Kidney epithelial cell (primary cell): Measurements from ENCODE around the gene TOP1. TPM values are rescaled to one million over a fixed set of nuclear protein-coding genes. Genes with fewer than 3 reads are reported as not detected.
"Not testable (repeated sequence)": the region's sequence is repeated elsewhere in the genome, so short reads cannot be mapped to it uniquely, and the experiment has no call there.

Experiments used
- DNase-seq: peaks from one replicate; pipeline ENCODE4 v3.0.0-alpha.2; 2010; ENCODE audit warnings: low read depth
- H3K27me3 ChIP-seq: 2 replicates; pipeline ENCODE4 v1.6.0; 2011; ENCODE audit warnings: low read length; ENCODE audit not compliant: control insufficient read depth, insufficient read depth
- H3K36me3 ChIP-seq: 2 replicates; pipeline ENCODE4 v1.5.1; 2011; ENCODE audit warnings: low read length; ENCODE audit not compliant: control insufficient read depth, insufficient read depth
- H3K4me3 ChIP-seq: 2 replicates; pipeline ENCODE4 v1.5.1; 2011; ENCODE audit warnings: low read depth, mild to moderate bottlenecking, control low read depth, low read length
- total RNA-seq: library from RNA; depleted of rRNA; stranded (reverse); fragments of >200 nt; gene quantifications from 2 replicates; pipeline ENCODE4 v1.2.3, GENCODE V29; 2015
- TF ChIP-seq, protein P1 (sequence below): IDR thresholded peaks from 2 replicates; pipeline ENCODE4 v1.5.1; 2011; ENCODE audit warnings: mild to moderate bottlenecking, moderate library complexity, low read length, control low read depth, inconsistent platforms; ENCODE audit not compliant: insufficient read depth, poor library complexity, severe bottlenecking

Gene TOP1
- total RNA-seq, 1 donor from 2014 or later, result 38.0 TPM

- Histone ChIP-seq H3K4me3 (no peak overlapping the region), H3K27me3 (no peaks in the 10 kb centered on the region), H3K36me3 (peaks cover 2% of the 10 kb centered on the region)
- TF ChIP-seq, protein P1, sequence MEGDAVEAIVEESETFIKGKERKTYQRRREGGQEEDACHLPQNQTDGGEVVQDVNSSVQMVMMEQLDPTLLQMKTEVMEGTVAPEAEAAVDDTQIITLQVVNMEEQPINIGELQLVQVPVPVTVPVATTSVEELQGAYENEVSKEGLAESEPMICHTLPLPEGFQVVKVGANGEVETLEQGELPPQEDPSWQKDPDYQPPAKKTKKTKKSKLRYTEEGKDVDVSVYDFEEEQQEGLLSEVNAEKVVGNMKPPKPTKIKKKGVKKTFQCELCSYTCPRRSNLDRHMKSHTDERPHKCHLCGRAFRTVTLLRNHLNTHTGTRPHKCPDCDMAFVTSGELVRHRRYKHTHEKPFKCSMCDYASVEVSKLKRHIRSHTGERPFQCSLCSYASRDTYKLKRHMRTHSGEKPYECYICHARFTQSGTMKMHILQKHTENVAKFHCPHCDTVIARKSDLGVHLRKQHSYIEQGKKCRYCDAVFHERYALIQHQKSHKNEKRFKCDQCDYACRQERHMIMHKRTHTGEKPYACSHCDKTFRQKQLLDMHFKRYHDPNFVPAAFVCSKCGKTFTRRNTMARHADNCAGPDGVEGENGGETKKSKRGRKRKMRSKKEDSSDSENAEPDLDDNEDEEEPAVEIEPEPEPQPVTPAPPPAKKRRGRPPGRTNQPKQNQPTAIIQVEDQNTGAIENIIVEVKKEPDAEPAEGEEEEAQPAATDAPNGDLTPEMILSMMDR, result no peak
- no peak for DNase-seq
Measured at GRCh38 chr20:41110930-41111577, 82.4 kb downstream of the TOP1 start.

DNA sequence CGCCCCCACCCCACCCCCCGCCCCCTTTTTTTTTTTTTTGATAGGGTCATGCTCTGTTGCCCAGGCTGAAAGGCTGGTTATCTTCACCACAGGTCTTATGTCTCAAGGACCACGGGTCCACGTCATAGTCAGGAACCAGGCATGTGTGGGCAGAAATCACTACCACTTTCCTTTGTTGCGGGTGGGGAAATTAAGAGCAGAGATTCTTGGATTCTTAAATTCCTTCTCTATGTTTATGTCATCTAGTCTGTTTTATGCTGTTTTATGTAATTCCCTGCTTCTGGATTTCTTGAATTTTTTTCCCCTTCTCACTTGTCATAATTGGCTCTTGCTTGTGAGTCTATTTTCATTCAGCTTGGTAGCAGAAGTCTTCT is 82.9 kb downstream of the TOP1 start:
- no peak for DNase-seq
- TF ChIP-seq, protein P1, result no peak
- Histone ChIP-seq H3K4me3 (no peak overlapping the region), H3K36me3 (peaks cover 4% of the 10 kb centered on the region), H3K27me3 (no peaks in the 10 kb centered on the region)

GRCh38 chr20:41116282-41116956 is 87.8 kb downstream of the TOP1 start:
- no peaks in the 10 kb centered on the region for H3K27me3 ChIP-seq
- no peak overlapping the region for H3K4me3 ChIP-seq
- TF ChIP-seq, protein P1, result no peak
- DNase-seq, result no peak
- H3K36me3 ChIP-seq, result peaks cover 4% of the 10 kb centered on the region

DNA sequence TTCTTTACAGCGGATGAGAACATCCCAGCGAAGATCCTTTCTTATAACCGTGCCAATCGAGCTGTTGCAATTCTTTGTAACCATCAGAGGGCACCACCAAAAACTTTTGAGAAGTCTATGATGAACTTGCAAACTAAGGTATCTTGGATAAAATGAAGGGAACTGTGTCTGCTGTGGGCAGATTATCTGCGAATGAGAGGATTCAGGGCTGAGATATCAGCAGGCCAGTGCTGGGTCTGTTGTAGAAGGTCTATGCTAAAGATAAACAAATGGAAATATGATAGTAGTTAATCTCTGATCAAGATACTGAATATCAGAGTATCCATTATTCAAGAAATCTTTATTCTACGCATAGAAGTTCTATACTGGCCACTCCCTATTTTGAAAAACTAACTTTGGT is 89.5 kb downstream of the TOP1 start:
- not testable (repeated sequence) for DNase-seq, H3K4me3 ChIP-seq, H3K36me3 ChIP-seq, H3K27me3 ChIP-seq

- Histone ChIP-seq H3K27me3 (no peaks in the 10 kb centered on the region), H3K4me3 (no peak overlapping the region), H3K36me3 (peaks cover 3% of the 10 kb centered on the region)
- TF ChIP-seq, protein P1, result no peak
- DNase-seq, result no peak
Measured at GRCh38 chr20:41118632-41119031, 90.0 kb downstream of the TOP1 start.

DNA sequence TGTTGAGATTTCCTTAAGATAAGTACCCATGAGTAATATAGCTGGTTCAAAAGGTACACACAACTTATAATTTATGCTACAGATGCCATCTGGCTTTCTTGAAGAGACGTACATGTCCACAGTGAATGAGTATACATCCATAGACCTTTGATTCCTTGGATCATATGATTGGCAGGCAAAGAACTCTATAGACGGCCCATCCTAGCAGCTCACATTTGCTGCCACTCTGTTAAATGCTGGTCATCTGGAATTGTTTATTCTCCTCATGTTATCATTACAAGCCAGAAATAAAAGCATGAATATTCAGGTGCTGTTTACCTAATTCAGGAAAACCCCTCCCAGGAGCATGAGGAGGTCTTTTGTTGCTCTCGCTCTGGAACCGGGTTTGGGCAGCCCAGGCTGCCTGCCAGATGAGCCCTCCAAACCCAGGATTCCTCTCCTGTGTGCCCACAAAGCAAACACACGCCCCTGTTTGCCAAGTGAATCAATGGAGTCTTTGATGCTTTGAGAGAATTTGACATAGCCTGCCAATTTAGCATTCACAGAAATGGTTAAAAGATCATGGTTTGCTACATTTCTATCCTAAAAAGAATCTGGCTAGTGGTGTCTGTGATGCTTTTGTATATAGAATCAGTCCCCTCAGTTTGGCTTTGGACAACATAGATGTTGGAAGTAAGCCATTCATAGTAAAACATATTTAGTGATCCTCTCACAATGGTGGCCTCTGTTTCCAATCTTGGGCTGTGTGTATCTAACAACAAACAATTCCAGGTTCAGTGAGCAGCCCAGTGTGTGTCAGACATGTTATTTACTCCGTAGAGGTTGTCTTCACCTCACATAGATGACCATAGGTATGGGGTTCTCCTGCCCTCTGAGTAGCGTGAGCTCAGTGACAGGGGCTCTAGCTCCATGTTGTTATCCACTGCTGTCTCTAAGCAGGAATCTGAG is 91.3 kb downstream of the TOP1 start:
- no peaks in the 10 kb centered on the region for H3K27me3 ChIP-seq
- TF ChIP-seq, protein P1, result no peak
- H3K36me3 ChIP-seq, result peaks cover 2% of the 10 kb centered on the region
- no peak for DNase-seq
- H3K4me3 ChIP-seq, result no peak overlapping the region
